AG10803 (cell line): ENCODE measurements around the gene PRPS2.

Experiments used
- DNase-seq: peaks from one replicate; pipeline ENCODE4 v3.0.0; 2010; ENCODE audit warnings: low read depth
- H3K4me3 ChIP-seq: 2 replicates; pipeline ENCODE4 v1.5.1; 2011; ENCODE audit warnings: mild to moderate bottlenecking, low read length, control low read depth
- CTCF ChIP-seq: conservative IDR thresholded peaks from 2 replicates; pipeline ENCODE4 v1.5.1; 2011; ENCODE audit warnings: mild to moderate bottlenecking, low read length, control low read depth, inconsistent platforms

PRPS2 gene

GRCh38 chrX:12825801-12826200, 34.6 kb downstream of the PRPS2 start:
- DNase-seq = no peak
- H3K4me3 ChIP-seq = no peak overlapping the region
- no peak for TF ChIP-seq CTCF

GRCh38 chrX:12843061-12843667, 52.0 kb downstream of the PRPS2 start:
- TF ChIP-seq CTCF = no peak
- no peak for DNase-seq
- H3K4me3 ChIP-seq = no peak overlapping the region

- H3K4me3 ChIP-seq = no peak overlapping the region
- no peak for TF ChIP-seq CTCF
- DNase-seq = no peak
Measured at GRCh38 chrX:12843668-12844279, 52.6 kb downstream of the PRPS2 start.

GRCh38 chrX:12844319-12844718, 53.1 kb downstream of the PRPS2 start:
- TF ChIP-seq CTCF = no peak

GRCh38 chrX:12865359-12865758, 74.1 kb downstream of the PRPS2 start:
- DNase-seq = no peak

More at GRCh38 chrX:12844319-12844718, 53.1 kb downstream of the PRPS2 start:
- no peak for DNase-seq
- H3K4me3 ChIP-seq = no peak overlapping the region

GRCh38 chrX:12866451-12867377, 75.5 kb downstream of the PRPS2 start, which contains the start of gene TLR7:
TLR7 (plus strand) TSS chrX:12867072; CDS start chrX:12867579, 507 bp downstream.
- no peak within 1 kb of the TSS for H3K4me3 ChIP-seq
- TF ChIP-seq CTCF = no peak
- DNase-seq = no peak

More at GRCh38 chrX:12865359-12865758, 74.1 kb downstream of the PRPS2 start:
- no peak overlapping the region for H3K4me3 ChIP-seq
- TF ChIP-seq CTCF = no peak
